Erythroblast (primary cell): Measurements from ENCODE around the gene CASP14.
"Not testable (repeated sequence)": the region's sequence is repeated elsewhere in the genome, so short reads cannot be mapped to it uniquely, and the experiment has no call there.

Experiments
- GATA1 ChIP-seq: IDR thresholded peaks from 2 replicates; pipeline ENCODE4 v1.6.1; 2011; ENCODE audit warnings: low read depth, mild to moderate bottlenecking, control low read depth, low read length, moderate library complexity
- POLR2A ChIP-seq: IDR thresholded peaks from 2 replicates; pipeline ENCODE4 v1.6.1; 2011; ENCODE audit warnings: mild to moderate bottlenecking, low read length

- not testable (repeated sequence) for TF ChIP-seq POLR2A, GATA1
Measured at GRCh38 chr19:15080002-15080401, 30.7 kb downstream of the CASP14 start.
